ENCODE measurements around the gene SERP2. TPM values are rescaled to one million over a fixed set of nuclear protein-coding genes. Genes with fewer than 3 reads are reported as not detected.

SERP2 gene
- polyA plus RNA-seq, 1 donor from 2014 or later: 15.4 TPM

GRCh38 chr13:44337581-44337980 lies 36.0 kb upstream of the SERP2 start:
- H3F3A ChIP-seq (ENCODE audit: insufficient read depth, low read length, poor library complexity, severe bottlenecking): no peaks in the 10 kb centered on the region
- H3K9me3 ChIP-seq (ENCODE audit: low read length): no peaks in the 10 kb centered on the region
- no peak overlapping the region for H3K27ac ChIP-seq (ENCODE audit: low read length)
- no peaks in the 10 kb centered on the region for H3K36me3 ChIP-seq (ENCODE audit: insufficient read depth, low read length)
- H3K79me2 ChIP-seq (replicated peaks; ENCODE audit: insufficient read depth, low read length): no peaks in the 10 kb centered on the region
- no peaks in the 10 kb centered on the region for H3K9me2 ChIP-seq (ENCODE audit: insufficient read depth, low read length)
- no peak overlapping the region for H3K4me3 ChIP-seq (ENCODE audit: low read length)
- H3K27me3 ChIP-seq (ENCODE audit: insufficient read depth, low read depth, low read length): no peaks in the 10 kb centered on the region
- H3K4me2 ChIP-seq (ENCODE audit: low read length): no peak overlapping the region
- no peak for TF ChIP-seq SMC3 (conservative IDR thresholded peaks at IDR 0.05; ENCODE audit: poor library complexity)
- TF ChIP-seq CTCF (IDR thresholded peaks at IDR 0.05; ENCODE audit: poor library complexity, severe bottlenecking): no peak
- TF ChIP-seq RAD21 (conservative IDR thresholded peaks at IDR 0.05): no peak
- no peak for TF ChIP-seq MXI1 (conservative IDR thresholded peaks at IDR 0.05; ENCODE audit: poor library complexity, severe bottlenecking)
- no peak for TF ChIP-seq EP300 (conservative IDR thresholded peaks at IDR 0.05; ENCODE audit: poor library complexity, severe bottlenecking)
- TF ChIP-seq POLR2AphosphoS5 (IDR thresholded peaks at IDR 0.05): no peak
- H4K20me1 ChIP-seq (ENCODE audit: insufficient read depth): no peaks in the 10 kb centered on the region
- H3K9ac ChIP-seq (ENCODE audit: low read length): no peak overlapping the region
- no peak overlapping the region for H2AFZ ChIP-seq (ENCODE audit: low read depth, low read length)

- Histone ChIP-seq H3K4me2 (ENCODE audit: low read length) (no peak overlapping the region), H3K9me3 (ENCODE audit: low read length) (no peaks in the 10 kb centered on the region), H3K4me3 (ENCODE audit: low read length) (no peak overlapping the region), H3K27me3 (ENCODE audit: insufficient read depth, low read depth, low read length) (no peaks in the 10 kb centered on the region), H3K27ac (ENCODE audit: low read length) (no peak overlapping the region), H3K9me2 (ENCODE audit: insufficient read depth, low read length) (no peaks in the 10 kb centered on the region), H2AFZ (ENCODE audit: low read depth, low read length) (no peak overlapping the region), H3K79me2 (replicated peaks; ENCODE audit: insufficient read depth, low read length) (no peaks in the 10 kb centered on the region), H3F3A (ENCODE audit: insufficient read depth, low read length, poor library complexity, severe bottlenecking) (no peaks in the 10 kb centered on the region), H4K20me1 (ENCODE audit: insufficient read depth) (no peaks in the 10 kb centered on the region), H3K9ac (ENCODE audit: low read length) (no peak overlapping the region), H3K36me3 (ENCODE audit: insufficient read depth, low read length) (no peaks in the 10 kb centered on the region)
- TF ChIP-seq TAF1 (IDR thresholded peaks at IDR 0.05; ENCODE audit: low read depth) (no peak), MXI1 (conservative IDR thresholded peaks at IDR 0.05; ENCODE audit: poor library complexity, severe bottlenecking) (no peak)
Measured at GRCh38 chr13:44340508-44340907, 33.1 kb upstream of the SERP2 start.

- Histone ChIP-seq H3K27me3 (ENCODE audit: insufficient read depth, low read depth, low read length) (no peaks in the 10 kb centered on the region), H3K27ac (ENCODE audit: low read length) (no peak overlapping the region), H3K9me3 (ENCODE audit: low read length) (no peaks in the 10 kb centered on the region), H3K9ac (ENCODE audit: low read length) (no peak overlapping the region), H3K4me2 (ENCODE audit: low read length) (no peak overlapping the region), H3K4me3 (ENCODE audit: low read length) (no peak overlapping the region), H3K36me3 (ENCODE audit: insufficient read depth, low read length) (no peaks in the 10 kb centered on the region), H3K9me2 (ENCODE audit: insufficient read depth, low read length) (no peaks in the 10 kb centered on the region), H3F3A (ENCODE audit: insufficient read depth, low read length, poor library complexity, severe bottlenecking) (no peaks in the 10 kb centered on the region), H3K79me2 (replicated peaks; ENCODE audit: insufficient read depth, low read length) (no peaks in the 10 kb centered on the region), H2AFZ (ENCODE audit: low read depth, low read length) (no peak overlapping the region), H4K20me1 (ENCODE audit: insufficient read depth) (no peaks in the 10 kb centered on the region)
- no peak for TF ChIP-seq TAF1 (IDR thresholded peaks at IDR 0.05; ENCODE audit: low read depth)
- no peak for TF ChIP-seq MXI1 (conservative IDR thresholded peaks at IDR 0.05; ENCODE audit: poor library complexity, severe bottlenecking)
- TF ChIP-seq SMC3 (conservative IDR thresholded peaks at IDR 0.05; ENCODE audit: poor library complexity): no peak
- no peak for TF ChIP-seq EP300 (conservative IDR thresholded peaks at IDR 0.05; ENCODE audit: poor library complexity, severe bottlenecking)
- TF ChIP-seq CTCF (IDR thresholded peaks at IDR 0.05; ENCODE audit: poor library complexity, severe bottlenecking): no peak
- TF ChIP-seq EZH2 (IDR thresholded peaks at IDR 0.05; ENCODE audit: borderline replicate concordance, insufficient read depth, low read length, poor library complexity, severe bottlenecking): no peak
- TF ChIP-seq POLR2AphosphoS5 (IDR thresholded peaks at IDR 0.05): no peak
- no peak for TF ChIP-seq REST (IDR thresholded peaks at IDR 0.05; ENCODE audit: borderline replicate concordance)
- no peak for TF ChIP-seq RAD21 (conservative IDR thresholded peaks at IDR 0.05)
Measured at GRCh38 chr13:44342741-44343140, 30.9 kb upstream of the SERP2 start.

Data from neural cell (in vitro differentiated cells).